NCI-H2196 (cell line): ENCODE results near the gene LAMA1.

ENCODE experiments used
- DNase-seq: peaks from one replicate; lab custom pipeline; 2025; ENCODE audit not compliant: unreplicated experiment; lab: John Stamatoyannopoulos, UW

The LAMA1 gene

GRCh38 chr18:7062811-7063210 lies 54.8 kb downstream of the LAMA1 start:
- DNase-seq = no peak

GRCh38 chr18:7062236-7062635 lies 55.4 kb downstream of the LAMA1 start:
- no peak for DNase-seq

GRCh38 chr18:7059276-7059675 lies 58.3 kb downstream of the LAMA1 start:
- DNase-seq = no peak

GRCh38 chr18:7056026-7056425 lies 61.6 kb downstream of the LAMA1 start:
- no peak for DNase-seq

GRCh38 chr18:7049951-7050350 lies 67.6 kb downstream of the LAMA1 start:
- no peak for DNase-seq

GRCh38 chr18:7048081-7048480 lies 69.5 kb downstream of the LAMA1 start:
- DNase-seq = no peak

GRCh38 chr18:7047336-7047735 lies 70.3 kb downstream of the LAMA1 start:
- no peak for DNase-seq

GRCh38 chr18:7038330-7038851 lies 79.2 kb downstream of the LAMA1 start:
- peak; percentile 93 for DNase-seq

GRCh38 chr18:7037470-7037869 lies 80.1 kb downstream of the LAMA1 start:
- no peak for DNase-seq

- no peak for DNase-seq
Measured at GRCh38 chr18:7035807-7036206, 81.8 kb downstream of the LAMA1 start.

- no peak for DNase-seq
Measured at GRCh38 chr18:7034924-7035323, 82.7 kb downstream of the LAMA1 start.

- DNase-seq = no peak
Measured at GRCh38 chr18:7032537-7032936, 85.1 kb downstream of the LAMA1 start.

- no peak for DNase-seq
Measured at GRCh38 chr18:7028625-7029024, 89.0 kb downstream of the LAMA1 start.

- no peak for DNase-seq
Measured at GRCh38 chr18:7025194-7025593, 92.4 kb downstream of the LAMA1 start.

- DNase-seq = no peak
Measured at GRCh38 chr18:7023581-7023980, 94.0 kb downstream of the LAMA1 start.

GRCh38 chr18:7023063-7023580 lies 94.5 kb downstream of the LAMA1 start:
- no peak for DNase-seq

- peak; percentile 93 for DNase-seq
Measured at GRCh38 chr18:7021994-7022840, 95.4 kb downstream of the LAMA1 start.

GRCh38 chr18:7020995-7021777 lies 96.4 kb downstream of the LAMA1 start:
- no peak for DNase-seq

- DNase-seq = no peak
Measured at GRCh38 chr18:7017013-7017412, 100.6 kb downstream of the LAMA1 start.

- no peak for DNase-seq
Measured at GRCh38 chr18:7011142-7011541, 106.5 kb downstream of the LAMA1 start.

- DNase-seq = no peak
Measured at GRCh38 chr18:7004009-7004408, 113.6 kb downstream of the LAMA1 start.

GRCh38 chr18:7002107-7002506 lies 115.5 kb downstream of the LAMA1 start:
- no peak for DNase-seq
